D721Med (cell line): ENCODE measurements around the gene LRRC70.

Experiments used
- DNase-seq: peaks from one replicate; pipeline ENCODE4 v3.0.0; 2011; ENCODE audit warnings: low spot score; ENCODE audit not compliant: insufficient read length
- FAIRE-seq: peaks from 2 replicates; lab custom pipeline; 2011; peaks lifted over from hg19 to GRCh38; lab: Jason Lieb, UNC
- CTCF ChIP-seq: IDR thresholded peaks from 2 replicates; pipeline ENCODE4 v1.5.1; 2012; ENCODE audit warnings: mild to moderate bottlenecking, control low read depth; ENCODE audit not compliant: insufficient read depth; ENCODE audit errors: missing control alignments

Gene LRRC70

GRCh38 chr5:62627121-62627520, 48.5 kb downstream of the LRRC70 start:
- no peak for TF ChIP-seq CTCF
- DNase-seq (no peak), FAIRE-seq (no peak)

- no peak for FAIRE-seq
- no peak for TF ChIP-seq CTCF
- DNase-seq: no peak
Observed at GRCh38 chr5:62627901-62628300, 49.3 kb downstream of the LRRC70 start.
